A549 treated with CORT108297 at 1 μM for 4 hours (cell line): ENCODE measurements around the gene GCH1. TPM values are rescaled to one million over a fixed set of nuclear protein-coding genes. Genes with fewer than 3 reads are reported as not detected.

Source experiments
- total RNA-seq: library from RNA; stranded (reverse); fragments of 200-300 nt; extraction: Qiagen RNA extraction; gene quantifications from 5 replicates; pipeline ENCODE4 v1.2.3, GENCODE V29; 2022

Gene GCH1, protein sequence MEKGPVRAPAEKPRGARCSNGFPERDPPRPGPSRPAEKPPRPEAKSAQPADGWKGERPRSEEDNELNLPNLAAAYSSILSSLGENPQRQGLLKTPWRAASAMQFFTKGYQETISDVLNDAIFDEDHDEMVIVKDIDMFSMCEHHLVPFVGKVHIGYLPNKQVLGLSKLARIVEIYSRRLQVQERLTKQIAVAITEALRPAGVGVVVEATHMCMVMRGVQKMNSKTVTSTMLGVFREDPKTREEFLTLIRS
- total RNA-seq: 2.8 to 4.7 TPM (median 3.5 TPM) in 5 replicates

DNA sequence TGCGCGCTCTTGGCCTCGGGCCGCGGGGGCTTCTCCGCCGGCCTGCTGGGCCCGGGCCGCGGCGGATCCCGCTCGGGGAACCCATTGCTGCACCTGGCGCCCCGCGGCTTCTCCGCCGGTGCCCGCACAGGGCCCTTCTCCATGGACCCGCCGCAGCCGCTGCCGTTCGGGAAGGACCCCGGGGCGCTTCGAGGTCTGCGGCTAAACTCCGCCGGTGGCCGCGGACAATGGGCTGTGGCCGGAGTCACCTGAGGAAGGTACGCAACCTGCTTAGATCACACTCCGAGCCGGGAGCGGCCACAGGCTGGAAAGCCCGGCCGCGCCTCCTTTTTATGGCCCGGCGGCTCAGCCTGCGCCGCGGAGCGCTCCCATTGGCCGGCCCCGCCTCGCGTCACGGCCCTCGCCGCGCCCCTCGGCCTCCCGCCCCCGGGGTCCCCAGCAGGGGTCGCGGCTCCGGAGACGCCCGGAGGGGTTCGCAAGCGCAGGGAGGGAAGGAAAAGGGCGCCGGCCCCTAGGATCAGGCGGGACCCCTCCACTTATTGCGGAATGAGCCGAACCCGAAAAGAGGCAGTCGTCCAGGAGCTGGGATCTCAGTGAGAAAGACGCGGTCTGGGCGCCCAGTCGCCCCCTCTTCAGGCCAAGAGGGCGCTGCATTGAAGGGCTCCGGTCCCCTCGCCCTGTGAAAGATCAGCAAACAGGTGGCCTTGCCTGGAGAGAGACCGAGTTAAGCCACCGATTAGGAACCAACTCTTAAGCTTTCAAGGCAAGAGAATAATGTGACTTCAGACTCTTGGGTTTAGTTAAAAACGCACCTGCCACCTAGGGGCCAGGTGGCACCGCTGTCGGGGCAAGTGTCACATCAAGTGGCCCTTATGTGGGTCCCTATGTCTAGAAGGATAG, at the start of gene GCH1:
Gene GCH1, minus strand, starts transcription at position 306 of the 900 bp plus-strand sequence. Its CDS starts 163 bp downstream, at position 143.

Other genes with a start within 250 kb of the GCH1 start
- 9.9 to 13.7 TPM (median 11.7 TPM) in 5 replicates for gene WDHD1, start 124.3 kb upstream of the GCH1 start, total RNA-seq
- 8.3 to 11.5 TPM (median 9.0 TPM) in 5 replicates for gene SOCS4, start 124.4 kb upstream of the GCH1 start, total RNA-seq
- 96.3 to 110 TPM (median 100.0 TPM) in 5 replicates for gene MAPK1IP1L, start 148.8 kb upstream of the GCH1 start, total RNA-seq
- gene LGALS3, start 226.4 kb upstream of the GCH1 start, total RNA-seq: 166 to 207 TPM (median 187 TPM) in 5 replicates